G401.6 (cell line): ENCODE results near the gene CFL2.
A peak's percentile ranks its signal among the peaks of the same experiment; 100 is the strongest.
"Not testable (repeated sequence)": the region's sequence is repeated elsewhere in the genome, so short reads cannot be mapped to it uniquely, and the experiment has no call there.

Source experiments
- FAIRE-seq: peaks from 2 replicates; lab custom pipeline; 2012; peaks lifted over from hg19 to GRCh38; lab: Jason Lieb, UNC

Gene CFL2

GRCh38 chr14:34711169-34711568 is 3.2 kb downstream of the CFL2 start:
- no peak for FAIRE-seq

- peak; percentile 11 for FAIRE-seq
Observed at GRCh38 chr14:34710744-34711143, 3.6 kb downstream of the CFL2 start.

GRCh38 chr14:34710006-34710405 is 4.4 kb downstream of the CFL2 start:
- peak; percentile 6 for FAIRE-seq

- FAIRE-seq = no peak
Observed at GRCh38 chr14:34707722-34708121, 6.7 kb downstream of the CFL2 start.

- no peak for FAIRE-seq
Observed at GRCh38 chr14:34701808-34702207, 12.6 kb downstream of the CFL2 start.

- no peak for FAIRE-seq
Observed at GRCh38 chr14:34700622-34701130, 13.7 kb downstream of the CFL2 start.

- FAIRE-seq = no peak
Observed at GRCh38 chr14:34699873-34700621, 14.3 kb downstream of the CFL2 start.

GRCh38 chr14:34694216-34694615 is 20.2 kb downstream of the CFL2 start:
- FAIRE-seq = not testable (repeated sequence)

GRCh38 chr14:34693228-34693939 is 21.0 kb downstream of the CFL2 start:
- FAIRE-seq = no peak

GRCh38 chr14:34692898-34693227 is 21.5 kb downstream of the CFL2 start:
- FAIRE-seq = no peak

- FAIRE-seq = no peak
Observed at GRCh38 chr14:34692348-34692747, 22.0 kb downstream of the CFL2 start.

GRCh38 chr14:34691206-34691605 is 23.2 kb downstream of the CFL2 start:
- no peak for FAIRE-seq

- no peak for FAIRE-seq
Observed at GRCh38 chr14:34688470-34689206, 25.8 kb downstream of the CFL2 start.

GRCh38 chr14:34685819-34686428 is 28.5 kb downstream of the CFL2 start:
- FAIRE-seq = no peak

- no peak for FAIRE-seq
Observed at GRCh38 chr14:34684578-34684977, 29.8 kb downstream of the CFL2 start.

GRCh38 chr14:34682787-34683321 is 31.5 kb downstream of the CFL2 start:
- no peak for FAIRE-seq

- FAIRE-seq = no peak
Observed at GRCh38 chr14:34680806-34681479, 33.5 kb downstream of the CFL2 start.

GRCh38 chr14:34678735-34679134 is 35.7 kb downstream of the CFL2 start:
- FAIRE-seq = no peak

- no peak for FAIRE-seq
Observed at GRCh38 chr14:34678306-34678705, 36.1 kb downstream of the CFL2 start.

- FAIRE-seq = no peak
Observed at GRCh38 chr14:34676516-34677211, 37.7 kb downstream of the CFL2 start.

GRCh38 chr14:34673702-34674101 is 40.7 kb downstream of the CFL2 start:
- no peak for FAIRE-seq
